ENCODE results near the gene RNF34. TPM values are rescaled to one million over a fixed set of nuclear protein-coding genes. Genes with fewer than 3 reads are reported as not detected.
A peak's percentile ranks its signal among the peaks of the same experiment; 100 is the strongest.

RNF34 gene
- total RNA-seq, 4 donors from 2014 or later = 50.4 to 83.4 (median 72.9) TPM

GRCh38 chr12:121397521-121397920 is 2.4 kb upstream of the RNF34 start:
- Histone ChIP-seq H3K4me3 (no peak overlapping the region), H3K4me1 (peaks cover 0 to 21% (median 2%) of the 10 kb centered on the region in 4 donors), H3K27me3 (no peaks in the 10 kb centered on the region), H3K36me3 (no peaks in the 10 kb centered on the region), H3K9me3 (no peaks in the 10 kb centered on the region), H3K27ac (no peak overlapping the region)
- DNase-seq = no peak
- TF ChIP-seq CTCF (IDR thresholded peaks at IDR 0.05) (no peak), POLR2A (IDR thresholded peaks at IDR 0.05) (no peak)

DNA sequence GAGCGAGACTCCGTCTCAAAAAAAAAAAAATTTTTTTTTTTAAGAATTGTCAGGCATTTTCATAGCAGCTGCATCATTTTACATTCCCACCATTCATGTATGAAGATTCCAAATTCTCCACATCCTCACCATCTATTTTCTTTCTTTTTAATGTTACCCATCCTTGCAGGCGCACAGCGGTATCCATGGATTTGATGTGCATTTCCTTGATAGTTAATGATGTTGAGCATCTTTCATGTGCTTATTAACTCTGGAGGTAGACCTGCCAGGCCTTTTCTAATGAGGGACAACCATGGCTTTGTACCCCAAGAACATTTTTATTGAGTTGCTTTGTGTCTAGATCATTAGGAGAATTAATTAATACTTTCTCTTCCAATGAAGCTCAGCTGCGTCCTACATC is 1.6 kb upstream of the RNF34 start:
- DNase-seq = no peak
- H3K4me1 ChIP-seq = peaks cover 0 to 21% (median 2%) of the 10 kb centered on the region in 4 donors
- no peak for TF ChIP-seq POLR2A (IDR thresholded peaks at IDR 0.05)
- no peak for TF ChIP-seq CTCF (IDR thresholded peaks at IDR 0.05)
- no peaks in the 10 kb centered on the region for H3K9me3 ChIP-seq
- H3K27me3 ChIP-seq = no peaks in the 10 kb centered on the region
- no peaks in the 10 kb centered on the region for H3K36me3 ChIP-seq
- H3K27ac ChIP-seq = no peak overlapping the region
- H3K4me3 ChIP-seq = no peak overlapping the region

- Histone ChIP-seq H3K4me3 (peak overlapping the region; percentile 68 to 99 (median 78)), H3K36me3 (peaks cover 0 to 9% (median 0%) of the 10 kb centered on the region in 3 donors), H3K27me3 (no peaks in the 10 kb centered on the region), H3K4me1 (peaks cover 0 to 21% (median 2%) of the 10 kb centered on the region in 4 donors), H3K27ac (peak overlapping the region; percentile 87 to 98 (median 92)), H3K9me3 (no peaks in the 10 kb centered on the region)
- TF ChIP-seq CTCF (IDR thresholded peaks at IDR 0.05) = no peak
- peak in 1 of 2 donors; percentile 52 for TF ChIP-seq POLR2A (IDR thresholded peaks at IDR 0.05)
- peak in 2 of 3 donors; percentile 30 to 64 for DNase-seq
These were observed 618 bp downstream of the RNF34 start for GRCh38 chr12:121400332-121401139.

GRCh38 chr12:121403721-121404120 is 3.8 kb downstream of the RNF34 start:
- Histone ChIP-seq H3K27me3 (no peaks in the 10 kb centered on the region), H3K4me3 (no peak overlapping the region), H3K27ac (no peak overlapping the region), H3K4me1 (peaks cover 0 to 18% (median 2%) of the 10 kb centered on the region in 4 donors), H3K9me3 (no peaks in the 10 kb centered on the region), H3K36me3 (peaks cover 0 to 26% (median 0%) of the 10 kb centered on the region in 3 donors)
- no peak for DNase-seq
- TF ChIP-seq CTCF (IDR thresholded peaks at IDR 0.05) (no peak), POLR2A (IDR thresholded peaks at IDR 0.05) (no peak)

DNA sequence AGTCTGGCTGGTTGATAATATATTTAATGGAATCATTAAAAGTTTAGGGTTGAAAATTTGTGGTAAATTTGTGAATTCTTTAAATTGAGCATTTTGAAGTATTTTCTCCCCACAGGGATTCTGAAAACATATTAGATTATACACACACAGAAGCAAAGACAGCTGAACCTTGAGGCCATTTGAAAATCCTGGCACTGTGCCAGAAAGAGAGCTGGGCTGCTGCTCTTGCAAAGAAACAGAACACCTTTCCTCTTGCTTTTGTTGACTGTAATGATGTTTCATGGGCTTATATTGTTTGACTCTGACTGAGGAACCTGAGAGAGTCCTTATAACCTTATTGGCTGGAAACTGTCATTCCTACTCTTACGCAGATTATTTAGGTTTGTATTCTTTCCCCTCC is 4.8 kb downstream of the RNF34 start:
- TF ChIP-seq CTCF (IDR thresholded peaks at IDR 0.05) (no peak), POLR2A (IDR thresholded peaks at IDR 0.05) (no peak)
- no peaks in the 10 kb centered on the region for H3K27me3 ChIP-seq
- peaks cover 0 to 13% (median 0%) of the 10 kb centered on the region in 4 donors for H3K4me1 ChIP-seq
- no peak overlapping the region for H3K27ac ChIP-seq
- no peaks in the 10 kb centered on the region for H3K9me3 ChIP-seq
- no peak for DNase-seq
- H3K4me3 ChIP-seq = no peak overlapping the region
- H3K36me3 ChIP-seq = peaks cover 0 to 29% (median 0%) of the 10 kb centered on the region in 3 donors

Measured in Peyer's patch (tissue), 4 donors.